HepG2 (cell line): ENCODE results near the gene FBXO10. TPM values are rescaled to one million over a fixed set of nuclear protein-coding genes. Genes with fewer than 3 reads are reported as not detected.

Experiments
- FOXO4 ChIP-seq: sonication (generic); formaldehyde crosslinking; conservative IDR thresholded peaks from 2 replicates; pipeline ENCODE4 v1.8.1; 2023; ENCODE audit warnings: missing genetic modification reagents
- HOXA3 ChIP-seq: sonication (generic); formaldehyde crosslinking; IDR thresholded peaks from 2 replicates; pipeline ENCODE4 v1.5.0; 2020; ENCODE audit warnings: missing genetic modification reagents
- IKZF5 ChIP-seq: IDR thresholded peaks from 2 replicates; pipeline ENCODE4 v1.6.1; 2018; ENCODE audit warnings: missing genetic modification reagents, mild to moderate bottlenecking, missing compliant biosample characterization
- MXD1 ChIP-seq: sonication (generic); formaldehyde crosslinking; IDR thresholded peaks from 2 replicates; pipeline ENCODE4 v1.4.0; 2020; ENCODE audit warnings: mild to moderate bottlenecking, missing genetic modification reagents
- SCMH1 ChIP-seq: sonication (generic); formaldehyde crosslinking; IDR thresholded peaks from 2 replicates; pipeline ENCODE4 v1.9.0; 2021; ENCODE audit warnings: missing genetic modification reagents, mild to moderate bottlenecking, borderline replicate concordance
- SMARCE1 ChIP-seq: fragments of 450-650 bp; IDR thresholded peaks from 2 replicates; pipeline ENCODE4 v1.6.1; 2017; ENCODE audit warnings: borderline replicate concordance
- SP1 ChIP-seq, 2 experiments: fragments of 450-650 bp in 1 of 2; sonication (generic) in 1 of 2; formaldehyde crosslinking in 1 of 2; IDR thresholded peaks; 2 replicates each; pipeline versions ENCODE4 v1.4.0 to v1.6.1; 2016 to 2020; ENCODE audit warnings: missing genetic modification reagents in 1 of 2
- SP5 ChIP-seq: IDR thresholded peaks from 2 replicates; pipeline ENCODE4 v1.6.1; 2016; ENCODE audit warnings: low read depth, borderline replicate concordance
- ZNF143 ChIP-seq: sonication (generic); formaldehyde crosslinking; IDR thresholded peaks from 2 replicates; pipeline ENCODE4 v1.4.0; 2020; ENCODE audit warnings: missing genetic modification reagents
- ZNF18 ChIP-seq: sonication (generic); formaldehyde crosslinking; IDR thresholded peaks from 2 replicates; pipeline ENCODE4 v1.8.0; 2022; ENCODE audit warnings: mild to moderate bottlenecking, missing genetic modification reagents; ENCODE audit not compliant: insufficient replicate concordance
- ZNF407 ChIP-seq: sonication (generic); formaldehyde crosslinking; IDR thresholded peaks from one replicate; pipeline ENCODE4 v1.5.1; 2020; ENCODE audit warnings: mild to moderate bottlenecking, missing genetic modification reagents; ENCODE audit errors: not compliant biosample characterization
- ZNF414 ChIP-seq: sonication (generic); formaldehyde crosslinking; IDR thresholded peaks from 2 replicates; pipeline ENCODE4 v1.5.0; 2020; ENCODE audit warnings: missing genetic modification reagents
- ZNF740 ChIP-seq: sonication (generic); formaldehyde crosslinking; IDR thresholded peaks from 2 replicates; pipeline ENCODE4 v1.4.0; 2020; ENCODE audit warnings: missing genetic modification reagents
- polyA plus RNA-seq, 8 experiments: library from polyadenylated mRNA; depleted of rRNA in 3 of 8; stranded (reverse) in 7 of 8; unstranded in 1 of 8; fragments of >200 nt; fragmentation: Illumina TruSeq in 4 of 8; extraction: Trizol in 4 of 8; gene quantifications; 2 replicates each; pipeline versions ENCODE4 v1.2.1 to v1.2.3, GENCODE V29; 2011 to 2016; ENCODE audit warnings: low read depth in 4 of 8, missing spikeins in 1 of 8, mixed read lengths in 1 of 8; ENCODE audit not compliant: insufficient read depth in 1 of 8
- total RNA-seq, 5 experiments: library from RNA; depleted of rRNA; stranded (reverse); fragments of >200 nt; fragmentation: Illumina TruSeq; extraction: Trizol; gene quantifications; 2 replicates each; pipeline ENCODE4 v1.2.3, GENCODE V29; 2016; ENCODE audit warnings: low read depth in 1 of 5

The FBXO10 gene
- total and polyA plus RNA-seq, 2 of the 13 experiments (the other 11 are each of a cell fraction or from before 2014, with no cell fraction given), result 3.1 to 5.1 TPM

GRCh38 chr9:37592108-37592951 is 16.1 kb upstream of the FBXO10 start, which contains the start of gene TOMM5 (continued):
- TF ChIP-seq ZNF740 (CRISPR knock-in tag) (peak; percentile 80; the same call in 1 of the 2 replicates), SP1 (IDR thresholded peaks at IDR 0.05) (no peak), SP1 (CRISPR knock-in tag; IDR thresholded peaks at IDR 0.05) (peak; percentile 79), ZNF18 (CRISPR knock-in tag) (peak; percentile 99), ZNF407 (CRISPR knock-in tag) (peak; percentile 94), SCMH1 (CRISPR knock-in tag) (no peak), IKZF5 (CRISPR knock-in tag) (peak; percentile 80; the same call in 1 of the 2 replicates), FOXO4 (CRISPR knock-in tag) (no peak), SMARCE1 (no peak), MXD1 (CRISPR knock-in tag) (peak; percentile 96), SP5 (peak; percentile 75), ZNF143 (peak; percentile 61), HOXA3 (CRISPR knock-in tag) (peak; percentile 94), ZNF414 (CRISPR knock-in tag) (no peak; the same call in 1 of the 2 replicates)
